ENCODE measurements around the gene LCNL1. TPM values are rescaled to one million over a fixed set of nuclear protein-coding genes. Genes with fewer than 3 reads are reported as not detected.

The LCNL1 gene
- polyA plus RNA-seq, 1 donor (not counting 4 experiments of a cell fraction or from before 2014, with no cell fraction given), result not detected

GRCh38 chr9:136958898-136959850, 23.6 kb upstream of the LCNL1 start:
- Histone ChIP-seq H3K9me3 (ENCODE audit: control insufficient read depth, low read depth, low read length) (no peaks in the 10 kb centered on the region), H3K36me3 (ENCODE audit: control insufficient read depth in 2 of 2, extremely low read depth in 1 of 2, insufficient read depth in 2 of 2, low read length in 2 of 2) (no peaks in the 10 kb centered on the region), H2AFZ (ENCODE audit: control insufficient read depth, low read length) (no peak overlapping the region), H3K27ac (ENCODE audit: control insufficient read depth, insufficient read depth, low read length) (no peak overlapping the region), H3K9me1 (ENCODE audit: control insufficient read depth, extremely low read depth, insufficient read depth, low read length) (no peaks in the 10 kb centered on the region), H4K20me1 (ENCODE audit: control insufficient read depth, extremely low read depth, insufficient read depth, low read length) (no peaks in the 10 kb centered on the region), H3K9ac (ENCODE audit: control insufficient read depth, extremely low read depth, insufficient read depth, low read length) (no peak overlapping the region), H3K4me2 (ENCODE audit: control insufficient read depth, extremely low read depth, insufficient read depth, low read depth, low read length) (no peak overlapping the region), H3K4me1 (ENCODE audit: control insufficient read depth, extremely low read depth, insufficient read depth, low read length) (peaks cover 2% of the 10 kb centered on the region), H3K79me2 (ENCODE audit: control insufficient read depth, insufficient read depth, low read length) (no peaks in the 10 kb centered on the region), H3K27me3 (ENCODE audit: control insufficient read depth, extremely low read depth, insufficient read depth, low read length) (peaks cover 5% of the 10 kb centered on the region), H3K4me3 (ENCODE audit: control insufficient read depth in 2 of 3, extremely low read depth in 1 of 3, insufficient read depth in 2 of 3, low read depth in 1 of 3, low read length in 3 of 3) (no peak overlapping the region)
- dilution Hi-C loops (cut with MboI; ENCODE audit: extremely low pct_ligation_motif_present, low sequenced_read_pairs), result no loop called here
- TF ChIP-seq CTCF (optimal IDR thresholded peaks at IDR 0.05 in 1 of 3, IDR thresholded peaks at IDR 0.05 in 1 of 3, conservative IDR thresholded peaks at IDR 0.05 in 1 of 3; ENCODE audit: extremely low read depth in 1 of 3, insufficient read depth in 2 of 3, low read length in 3 of 3) (no peak), EZH2 (IDR thresholded peaks at IDR 0.05; ENCODE audit: low read length) (no peak)
- FAIRE-seq (no peak), DNase-seq (ENCODE audit: low read depth, low spot score) (no peak)

DNA sequence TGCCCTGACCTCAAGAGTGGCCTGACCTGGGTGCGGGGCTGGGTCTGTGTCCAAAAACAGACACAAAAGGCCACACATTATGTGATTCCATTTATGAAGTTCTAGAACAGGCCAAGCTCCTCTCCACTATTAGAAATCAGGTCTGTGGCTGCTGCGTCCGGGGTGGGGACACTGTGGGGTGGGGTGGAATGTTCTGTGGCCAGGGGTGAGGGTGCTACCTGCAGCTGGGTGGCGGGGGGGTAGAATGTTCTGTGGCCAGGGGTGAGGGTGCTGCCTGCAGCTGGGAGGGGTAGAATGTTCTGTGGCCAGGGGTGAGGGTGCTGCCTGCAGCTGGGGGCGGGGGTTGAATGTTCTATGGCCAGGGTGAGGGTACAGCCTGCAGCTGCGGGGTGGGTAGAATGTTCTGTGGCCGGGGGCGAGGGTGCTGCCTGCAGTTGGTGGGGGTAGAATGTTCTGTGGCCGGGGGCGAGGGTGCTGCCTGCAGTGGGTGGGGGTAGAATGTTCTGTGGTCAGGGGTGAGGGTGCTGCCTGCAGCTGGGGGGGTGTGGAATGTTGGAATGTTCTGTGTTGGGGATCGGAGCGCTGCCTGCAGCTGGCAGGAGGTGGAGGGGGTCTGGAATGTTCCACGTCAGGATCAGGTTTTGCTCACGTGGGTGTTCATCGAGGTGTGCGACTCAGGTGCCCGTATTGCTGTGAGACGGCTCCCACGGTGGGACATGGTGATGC, 22.4 kb upstream of the LCNL1 start:
- no peaks in the 10 kb centered on the region for H4K20me1 ChIP-seq (ENCODE audit: control insufficient read depth, extremely low read depth, insufficient read depth, low read length)
- dilution Hi-C loops (cut with MboI; ENCODE audit: extremely low pct_ligation_motif_present, low sequenced_read_pairs), result no loop called here
- TF ChIP-seq CTCF (optimal IDR thresholded peaks at IDR 0.05 in 1 of 3, IDR thresholded peaks at IDR 0.05 in 1 of 3, conservative IDR thresholded peaks at IDR 0.05 in 1 of 3; ENCODE audit: extremely low read depth in 1 of 3, insufficient read depth in 2 of 3, low read length in 3 of 3), result no peak
- TF ChIP-seq EZH2 (IDR thresholded peaks at IDR 0.05; ENCODE audit: low read length), result no peak
- H3K27me3 ChIP-seq (ENCODE audit: control insufficient read depth, extremely low read depth, insufficient read depth, low read length), result peaks cover 5% of the 10 kb centered on the region
- no peak overlapping the region for H3K27ac ChIP-seq (ENCODE audit: control insufficient read depth, insufficient read depth, low read length)
- no peaks in the 10 kb centered on the region for H3K9me1 ChIP-seq (ENCODE audit: control insufficient read depth, extremely low read depth, insufficient read depth, low read length)
- no peak overlapping the region for H3K4me2 ChIP-seq (ENCODE audit: control insufficient read depth, extremely low read depth, insufficient read depth, low read depth, low read length)
- H2AFZ ChIP-seq (ENCODE audit: control insufficient read depth, low read length), result no peak overlapping the region
- no peaks in the 10 kb centered on the region for H3K79me2 ChIP-seq (ENCODE audit: control insufficient read depth, insufficient read depth, low read length)
- no peaks in the 10 kb centered on the region for H3K9me3 ChIP-seq (ENCODE audit: control insufficient read depth, low read depth, low read length)
- H3K4me3 ChIP-seq (ENCODE audit: control insufficient read depth in 2 of 3, extremely low read depth in 1 of 3, insufficient read depth in 2 of 3, low read depth in 1 of 3, low read length in 3 of 3), result no peak overlapping the region
- FAIRE-seq (no peak), DNase-seq (ENCODE audit: low read depth, low spot score) (no peak)
- peaks cover 8% of the 10 kb centered on the region for H3K4me1 ChIP-seq (ENCODE audit: control insufficient read depth, extremely low read depth, insufficient read depth, low read length)
- no peak overlapping the region for H3K9ac ChIP-seq (ENCODE audit: control insufficient read depth, extremely low read depth, insufficient read depth, low read length)
- no peaks in the 10 kb centered on the region for H3K36me3 ChIP-seq (ENCODE audit: control insufficient read depth in 2 of 2, extremely low read depth in 1 of 2, insufficient read depth in 2 of 2, low read length in 2 of 2)
